WTC11 (cell line): ENCODE results near the gene SH2D5. TPM values are rescaled to one million over a fixed set of nuclear protein-coding genes. Genes with fewer than 3 reads are reported as not detected.

ENCODE experiments used
- ATAC-seq: fragments of 200-7000 bp; cut with Tn5 transposase; 2 replicates; pipeline ENCODE4 v1.10.0; 2021; ENCODE audit warnings: mild to moderate bottlenecking, moderate library complexity
- CTCF ChIA-PET: fragments of 300-600 bp; sonication (Branson Sonifier 250); formaldehyde crosslinking; loops from one replicate; lab custom pipeline; 2021; ENCODE audit warnings: antibody characterized with exemption; lab: Charles Lee
- POLR2A ChIA-PET: fragments of 350-600 bp; sonication (Branson Sonifier 250); formaldehyde crosslinking; loops from one replicate; lab custom pipeline; 2021; ENCODE audit warnings: antibody characterized with exemption; lab: Charles Lee
- DNase-seq: peaks from one replicate; pipeline ENCODE4 v3.0.0; 2021; ENCODE audit warnings: low spot score
- H3K27ac Mint-ChIP-seq: 2 replicates; pipeline ENCODE4 v1.8.0; 2021; ENCODE audit warnings: mixed read lengths
- H3K27me3 Mint-ChIP-seq: 2 replicates; pipeline ENCODE4 v1.8.0; 2021; ENCODE audit warnings: low read depth, mild to moderate bottlenecking, moderate library complexity, mixed read lengths
- H3K36me3 Mint-ChIP-seq: 2 replicates; pipeline ENCODE4 v1.8.0; 2021; ENCODE audit warnings: mixed read lengths
- H3K4me1 Mint-ChIP-seq: 2 replicates; pipeline ENCODE4 v1.8.0; 2022; ENCODE audit warnings: mixed read lengths
- H3K4me3 Mint-ChIP-seq: 2 replicates; pipeline ENCODE4 v1.8.0; 2021; ENCODE audit warnings: mild to moderate bottlenecking, moderate library complexity, mixed read lengths
- H3K9me3 Mint-ChIP-seq: 2 replicates; pipeline ENCODE4 v1.8.0; 2021; ENCODE audit warnings: mixed read lengths
- CDX4 ChIP-seq: fragments of 250-450 bp; sonication (Bioruptor Pico); IDR thresholded peaks from 2 replicates; pipeline ENCODE4 v1.9.0; 2021; ENCODE audit warnings: moderate library complexity, mild to moderate bottlenecking, inconsistent platforms, borderline replicate concordance
- CTCF ChIP-seq: fragments of 200-600 bp; IDR thresholded peaks from 2 replicates; pipeline ENCODE4 v1.8.0; 2022; ENCODE audit warnings: antibody characterized with exemption
- EMX1 ChIP-seq: fragments of 250-450 bp; sonication (Bioruptor Pico); IDR thresholded peaks from 2 replicates; pipeline ENCODE4 v1.8.0; 2021; ENCODE audit warnings: mild to moderate bottlenecking
- GTF2I ChIP-seq: fragments of 250-450 bp; sonication (Bioruptor Pico); conservative IDR thresholded peaks from 2 replicates; pipeline ENCODE4 v1.4.0; 2021; ENCODE audit warnings: mild to moderate bottlenecking
- JUN ChIP-seq: sonication (generic); formaldehyde crosslinking; IDR thresholded peaks from 2 replicates; pipeline ENCODE4 v1.8.0; 2023; ENCODE audit warnings: mild to moderate bottlenecking, missing genetic modification reagents
- MYBL2 ChIP-seq: sonication (generic); formaldehyde crosslinking; IDR thresholded peaks from 2 replicates; pipeline ENCODE4 v1.8.1; 2023; ENCODE audit warnings: mild to moderate bottlenecking, moderate library complexity, missing genetic modification reagents
- NFATC4 ChIP-seq: fragments of 250-450 bp; sonication (Bioruptor Pico); IDR thresholded peaks from 2 replicates; pipeline ENCODE4 v1.9.0; 2021; ENCODE audit warnings: mild to moderate bottlenecking
- NFE2L1 ChIP-seq: sonication (generic); formaldehyde crosslinking; IDR thresholded peaks from 2 replicates; pipeline ENCODE4 v1.8.1; 2023; ENCODE audit warnings: missing genetic modification reagents
- OVOL2 ChIP-seq: fragments of 250-450 bp; sonication (Bioruptor Pico); IDR thresholded peaks from 2 replicates; pipeline ENCODE4 v1.9.0; 2021; ENCODE audit warnings: mild to moderate bottlenecking, borderline replicate concordance
- PRDM15 ChIP-seq: sonication (generic); formaldehyde crosslinking; IDR thresholded peaks from 2 replicates; pipeline ENCODE4 v1.8.0; 2022; ENCODE audit warnings: missing genetic modification reagents
- RELA ChIP-seq: sonication (generic); formaldehyde crosslinking; IDR thresholded peaks from 2 replicates; pipeline ENCODE4 v1.8.1; 2022; ENCODE audit warnings: missing genetic modification reagents, mild to moderate bottlenecking, borderline replicate concordance
- SMAD3 ChIP-seq: sonication (generic); formaldehyde crosslinking; IDR thresholded peaks from 2 replicates; pipeline ENCODE4 v1.8.0; 2022; ENCODE audit warnings: missing genetic modification reagents, mild to moderate bottlenecking, borderline replicate concordance
- SMAD4 ChIP-seq: sonication (generic); formaldehyde crosslinking; IDR thresholded peaks from 2 replicates; pipeline ENCODE4 v1.8.0; 2022; ENCODE audit warnings: mild to moderate bottlenecking, missing genetic modification reagents
- SP1 ChIP-seq: sonication (generic); formaldehyde crosslinking; conservative IDR thresholded peaks from 2 replicates; pipeline ENCODE4 v1.8.1; 2022; ENCODE audit warnings: missing genetic modification reagents
- TP53 ChIP-seq: sonication (generic); formaldehyde crosslinking; IDR thresholded peaks from 2 replicates; pipeline ENCODE4 v1.8.1; 2023; ENCODE audit warnings: mild to moderate bottlenecking, missing genetic modification reagents
- ZNF219 ChIP-seq: sonication (generic); formaldehyde crosslinking; IDR thresholded peaks from 2 replicates; pipeline ENCODE4 v1.8.0; 2023; ENCODE audit warnings: missing genetic modification reagents, mild to moderate bottlenecking, borderline replicate concordance
- ZNF396 ChIP-seq: fragments of 250-450 bp; sonication (Bioruptor Pico); IDR thresholded peaks from 2 replicates; pipeline ENCODE4 v1.8.0; 2021; ENCODE audit warnings: mild to moderate bottlenecking, moderate library complexity, borderline replicate concordance
- total RNA-seq: library from RNA; stranded (reverse); gene quantifications from 3 replicates; pipeline ENCODE4 v1.2.3, GENCODE V29; 2021
- TF ChIP-seq, protein P1 (sequence below): sonication (generic); formaldehyde crosslinking; IDR thresholded peaks from 2 replicates; pipeline ENCODE4 v1.8.1; 2023; ENCODE audit warnings: mild to moderate bottlenecking, missing genetic modification reagents
- TF ChIP-seq, protein P2 (sequence below): sonication (generic); formaldehyde crosslinking; IDR thresholded peaks from 2 replicates; pipeline ENCODE4 v1.8.1; 2022; ENCODE audit warnings: mild to moderate bottlenecking, moderate library complexity, missing genetic modification reagents
- TF ChIP-seq, protein P3 (sequence below): sonication (generic); formaldehyde crosslinking; IDR thresholded peaks from 2 replicates; pipeline ENCODE4 v1.8.0; 2022; ENCODE audit warnings: mild to moderate bottlenecking, missing genetic modification reagents
- TF ChIP-seq, protein P4 (sequence below): sonication (generic); formaldehyde crosslinking; IDR thresholded peaks from 2 replicates; pipeline ENCODE4 v1.8.0; 2023; ENCODE audit warnings: missing genetic modification reagents
- TF ChIP-seq, protein P5 (sequence below): sonication (generic); formaldehyde crosslinking; IDR thresholded peaks from 2 replicates; pipeline ENCODE4 v1.8.0; 2022; ENCODE audit warnings: mild to moderate bottlenecking, missing genetic modification reagents

Gene SH2D5
- total RNA-seq, 1 experiment from 2014 or later: 13.8 TPM

DNA sequence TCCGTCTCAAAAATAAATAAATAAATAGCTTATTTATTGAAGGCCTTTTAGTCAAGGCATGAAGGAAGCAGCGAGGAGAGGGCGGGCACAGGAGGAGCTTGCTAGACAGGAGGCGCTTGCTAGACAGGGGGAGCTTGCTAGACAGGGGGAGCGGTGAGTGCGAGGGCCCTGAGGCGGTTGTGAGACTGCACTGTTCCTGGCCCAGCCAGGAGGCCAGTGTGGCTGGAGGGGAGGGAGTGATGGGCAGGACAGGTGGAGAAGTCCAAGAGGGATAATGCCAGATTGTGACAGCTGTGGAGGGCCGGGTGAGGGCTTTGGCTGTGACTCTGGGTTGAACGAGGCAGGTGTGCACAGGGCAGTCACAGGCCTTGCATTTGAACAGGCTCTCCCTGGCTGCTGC lies 32.9 kb downstream of the SH2D5 start:
- H3K4me1 Mint-ChIP-seq: peaks cover 11% of the 10 kb centered on the region
- no peaks in the 10 kb centered on the region for H3K36me3 Mint-ChIP-seq
- DNase-seq (no peak), ATAC-seq (no peak)
- no peak overlapping the region for H3K4me3 Mint-ChIP-seq
- H3K27ac Mint-ChIP-seq: no peak overlapping the region
- H3K27me3 Mint-ChIP-seq: no peaks in the 10 kb centered on the region; the same call in 1 of the 2 replicates
- ChIA-PET CTCF (interaction anchor here (0.6 to 2.5 kb wide), 2 partner anchors 16 to 28 kb away, joined by 4 to 11 read pairs; no protein-coding TSS in a partner anchor), POLR2A (no interaction called here)
- TF ChIP-seq PRDM15 (no peak), JUN (CRISPR knock-in tag) (no peak), CTCF (no peak), SMAD3 (no peak)
- no peaks in the 10 kb centered on the region for H3K9me3 Mint-ChIP-seq

DNA sequence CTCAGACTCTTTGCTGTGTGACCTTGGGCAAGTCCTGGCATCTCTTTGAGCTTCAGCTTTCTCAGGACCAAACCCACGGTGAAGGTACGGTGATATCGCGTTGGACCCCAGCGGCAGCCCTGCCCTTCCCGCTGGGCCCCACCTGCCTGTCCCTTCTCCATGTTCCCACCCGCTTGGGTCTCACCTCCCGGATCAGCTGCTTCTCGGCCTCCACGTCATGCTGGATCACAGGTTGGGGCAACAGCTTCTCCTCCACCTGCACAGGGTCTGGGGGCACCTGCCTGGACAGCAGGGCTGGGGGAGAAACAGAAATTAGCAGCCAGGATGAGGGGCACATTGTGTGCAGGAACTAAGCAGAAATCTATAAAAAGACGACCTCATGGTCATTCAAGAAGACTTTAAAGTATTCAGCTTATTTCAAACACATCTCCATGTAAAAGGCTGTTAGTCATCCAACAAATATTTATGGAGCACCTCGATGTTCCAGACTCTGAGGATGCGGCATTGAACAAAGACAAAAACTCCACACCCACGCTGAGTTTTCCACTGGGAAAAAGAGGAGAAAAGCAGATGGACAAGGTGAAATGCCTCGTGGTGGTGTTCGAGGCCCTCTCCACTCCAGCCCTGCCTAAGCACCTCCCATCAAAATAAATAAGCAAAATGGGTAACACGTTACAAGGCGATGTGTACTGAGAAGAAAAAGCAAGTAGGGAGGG lies 34.1 kb downstream of the SH2D5 start:
- no peak overlapping the region for H3K4me3 Mint-ChIP-seq
- POLR2A ChIA-PET: interaction anchor here (0.6 kb wide), 2 partner anchors 15 to 492 kb away, joined by 3 to 7 read pairs; no protein-coding TSS in a partner anchor
- DNase-seq: no peak
- TF ChIP-seq TP53 (CRISPR knock-in tag) (no peak), SMAD3 (no peak), NFE2L1 (no peak), GTF2I (CRISPR knock-in tag) (no peak), SMAD4 (CRISPR knock-in tag) (no peak), SP1 (CRISPR knock-in tag) (no peak), MYBL2 (CRISPR knock-in tag) (no peak), ZNF219 (CRISPR knock-in tag) (no peak), EMX1 (CRISPR knock-in tag) (no peak), ZNF396 (CRISPR knock-in tag) (no peak), NFATC4 (no peak), OVOL2 (CRISPR knock-in tag) (no peak), RELA (CRISPR knock-in tag) (no peak), CDX4 (CRISPR knock-in tag) (no peak)
- TF ChIP-seq, protein P1, sequence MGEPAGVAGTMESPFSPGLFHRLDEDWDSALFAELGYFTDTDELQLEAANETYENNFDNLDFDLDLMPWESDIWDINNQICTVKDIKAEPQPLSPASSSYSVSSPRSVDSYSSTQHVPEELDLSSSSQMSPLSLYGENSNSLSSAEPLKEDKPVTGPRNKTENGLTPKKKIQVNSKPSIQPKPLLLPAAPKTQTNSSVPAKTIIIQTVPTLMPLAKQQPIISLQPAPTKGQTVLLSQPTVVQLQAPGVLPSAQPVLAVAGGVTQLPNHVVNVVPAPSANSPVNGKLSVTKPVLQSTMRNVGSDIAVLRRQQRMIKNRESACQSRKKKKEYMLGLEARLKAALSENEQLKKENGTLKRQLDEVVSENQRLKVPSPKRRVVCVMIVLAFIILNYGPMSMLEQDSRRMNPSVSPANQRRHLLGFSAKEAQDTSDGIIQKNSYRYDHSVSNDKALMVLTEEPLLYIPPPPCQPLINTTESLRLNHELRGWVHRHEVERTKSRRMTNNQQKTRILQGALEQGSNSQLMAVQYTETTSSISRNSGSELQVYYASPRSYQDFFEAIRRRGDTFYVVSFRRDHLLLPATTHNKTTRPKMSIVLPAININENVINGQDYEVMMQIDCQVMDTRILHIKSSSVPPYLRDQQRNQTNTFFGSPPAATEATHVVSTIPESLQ: no peak
- TF ChIP-seq, protein P2, sequence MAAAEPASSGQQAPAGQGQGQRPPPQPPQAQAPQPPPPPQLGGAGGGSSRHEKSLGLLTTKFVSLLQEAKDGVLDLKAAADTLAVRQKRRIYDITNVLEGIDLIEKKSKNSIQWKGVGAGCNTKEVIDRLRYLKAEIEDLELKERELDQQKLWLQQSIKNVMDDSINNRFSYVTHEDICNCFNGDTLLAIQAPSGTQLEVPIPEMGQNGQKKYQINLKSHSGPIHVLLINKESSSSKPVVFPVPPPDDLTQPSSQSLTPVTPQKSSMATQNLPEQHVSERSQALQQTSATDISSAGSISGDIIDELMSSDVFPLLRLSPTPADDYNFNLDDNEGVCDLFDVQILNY (CRISPR knock-in tag): no peak
- TF ChIP-seq, protein P3, sequence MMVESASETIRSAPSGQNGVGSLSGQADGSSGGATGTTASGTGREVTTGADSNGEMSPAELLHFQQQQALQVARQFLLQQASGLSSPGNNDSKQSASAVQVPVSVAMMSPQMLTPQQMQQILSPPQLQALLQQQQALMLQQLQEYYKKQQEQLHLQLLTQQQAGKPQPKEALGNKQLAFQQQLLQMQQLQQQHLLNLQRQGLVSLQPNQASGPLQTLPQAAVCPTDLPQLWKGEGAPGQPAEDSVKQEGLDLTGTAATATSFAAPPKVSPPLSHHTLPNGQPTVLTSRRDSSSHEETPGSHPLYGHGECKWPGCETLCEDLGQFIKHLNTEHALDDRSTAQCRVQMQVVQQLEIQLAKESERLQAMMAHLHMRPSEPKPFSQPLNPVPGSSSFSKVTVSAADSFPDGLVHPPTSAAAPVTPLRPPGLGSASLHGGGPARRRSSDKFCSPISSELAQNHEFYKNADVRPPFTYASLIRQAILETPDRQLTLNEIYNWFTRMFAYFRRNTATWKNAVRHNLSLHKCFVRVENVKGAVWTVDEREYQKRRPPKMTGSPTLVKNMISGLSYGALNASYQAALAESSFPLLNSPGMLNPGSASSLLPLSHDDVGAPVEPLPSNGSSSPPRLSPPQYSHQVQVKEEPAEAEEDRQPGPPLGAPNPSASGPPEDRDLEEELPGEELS (CRISPR knock-in tag): no peak
- TF ChIP-seq, protein P4, sequence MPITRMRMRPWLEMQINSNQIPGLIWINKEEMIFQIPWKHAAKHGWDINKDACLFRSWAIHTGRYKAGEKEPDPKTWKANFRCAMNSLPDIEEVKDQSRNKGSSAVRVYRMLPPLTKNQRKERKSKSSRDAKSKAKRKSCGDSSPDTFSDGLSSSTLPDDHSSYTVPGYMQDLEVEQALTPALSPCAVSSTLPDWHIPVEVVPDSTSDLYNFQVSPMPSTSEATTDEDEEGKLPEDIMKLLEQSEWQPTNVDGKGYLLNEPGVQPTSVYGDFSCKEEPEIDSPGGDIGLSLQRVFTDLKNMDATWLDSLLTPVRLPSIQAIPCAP (CRISPR knock-in tag): no peak
- TF ChIP-seq, protein P5, sequence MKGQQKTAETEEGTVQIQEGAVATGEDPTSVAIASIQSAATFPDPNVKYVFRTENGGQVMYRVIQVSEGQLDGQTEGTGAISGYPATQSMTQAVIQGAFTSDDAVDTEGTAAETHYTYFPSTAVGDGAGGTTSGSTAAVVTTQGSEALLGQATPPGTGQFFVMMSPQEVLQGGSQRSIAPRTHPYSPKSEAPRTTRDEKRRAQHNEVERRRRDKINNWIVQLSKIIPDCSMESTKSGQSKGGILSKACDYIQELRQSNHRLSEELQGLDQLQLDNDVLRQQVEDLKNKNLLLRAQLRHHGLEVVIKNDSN: no peak
- TF ChIP-seq, all 79 proteins: peak for 0
- H3K4me1 Mint-ChIP-seq: peaks cover 11% of the 10 kb centered on the region
- no peaks in the 10 kb centered on the region for H3K36me3 Mint-ChIP-seq
- no peaks in the 10 kb centered on the region for H3K9me3 Mint-ChIP-seq
- CTCF ChIA-PET: interaction anchor here (1.1 to 2.8 kb wide), 6 partner anchors 13 to 497 kb away, joined by 4 to 41 read pairs (median 12); partner anchors contain the start of genes DDOST and KIF17
- peaks cover 2% of the 10 kb centered on the region for H3K27me3 Mint-ChIP-seq
- ATAC-seq: no peak
- H3K27ac Mint-ChIP-seq: no peak overlapping the region
